ENCODE data around the gene SYT12.

The SYT12 gene

DNA sequence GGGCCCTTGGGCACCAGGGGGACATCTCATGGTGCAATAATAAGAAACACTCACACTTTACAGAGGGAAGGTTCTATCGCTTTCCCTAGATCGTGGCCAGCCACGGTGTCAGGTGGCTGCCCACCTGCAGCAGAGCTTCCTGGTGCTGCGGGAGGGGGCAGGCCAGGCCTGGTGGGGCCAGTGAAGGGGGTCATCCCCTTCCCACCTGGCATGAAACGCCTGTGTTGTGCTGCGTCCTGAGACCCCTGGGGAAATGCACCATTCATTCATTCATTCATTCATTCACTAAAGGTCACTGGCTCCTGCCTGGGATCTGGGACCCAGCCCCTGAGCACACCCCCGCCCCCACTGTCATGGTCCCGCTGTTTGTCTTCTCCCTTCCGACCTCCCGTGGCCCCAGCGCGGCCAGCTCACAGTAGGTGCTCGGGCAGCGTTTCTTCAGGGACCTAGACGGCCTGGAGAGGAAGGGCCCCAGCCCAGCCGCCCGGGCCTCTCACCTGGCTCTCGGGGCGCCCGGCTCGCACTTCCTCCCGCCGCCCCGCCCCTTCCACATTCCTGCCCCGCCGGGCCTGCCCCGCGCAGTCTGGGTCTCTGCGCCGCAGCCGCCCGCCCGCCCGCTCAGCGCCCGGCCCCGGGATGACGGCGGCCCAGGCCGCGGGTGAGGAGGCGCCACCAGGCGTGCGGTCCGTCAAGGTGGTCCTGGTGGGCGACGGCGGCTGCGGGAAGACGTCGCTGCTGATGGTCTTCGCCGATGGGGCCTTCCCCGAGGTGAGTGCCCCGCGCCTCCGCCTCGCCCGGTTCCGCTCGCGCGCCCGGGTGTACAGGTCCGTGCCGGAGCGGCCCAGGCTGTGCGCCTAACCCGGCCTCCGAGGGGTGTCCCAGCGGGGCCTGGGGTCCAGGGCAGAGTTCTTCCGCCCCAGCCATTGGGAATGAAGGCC, 33.6 kb downstream of the SYT12 start, which contains the start of gene RHOD:
TSS of gene RHOD (plus strand) at position 581 of the 938 bp plus-strand sequence. CDS start at position 637, 56 bp downstream.
- DNase-seq = no peak

DNA sequence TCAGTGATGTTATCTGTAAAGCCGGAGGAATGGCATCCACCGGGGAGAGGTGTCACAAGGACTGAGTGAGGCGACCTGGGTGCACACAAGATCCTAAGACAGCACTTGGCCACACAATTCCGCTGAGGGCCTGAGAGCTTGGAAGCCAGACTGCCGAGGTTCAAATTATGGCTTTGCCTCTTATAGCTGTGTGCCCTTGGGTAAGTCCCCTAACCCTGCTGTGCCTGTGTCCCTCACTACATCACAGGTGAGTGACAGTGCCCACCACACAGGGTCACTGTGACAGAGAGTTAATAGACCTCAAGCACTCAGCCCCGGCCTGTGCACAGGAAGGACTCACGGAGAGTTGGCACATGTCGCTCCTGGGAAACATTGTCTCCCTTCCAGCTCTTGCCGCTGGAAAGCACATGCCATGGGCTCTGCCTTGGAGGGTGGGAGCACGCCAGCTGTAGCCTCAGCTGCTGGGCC, 34.3 kb downstream of the SYT12 start:
- no peak for DNase-seq

DNA sequence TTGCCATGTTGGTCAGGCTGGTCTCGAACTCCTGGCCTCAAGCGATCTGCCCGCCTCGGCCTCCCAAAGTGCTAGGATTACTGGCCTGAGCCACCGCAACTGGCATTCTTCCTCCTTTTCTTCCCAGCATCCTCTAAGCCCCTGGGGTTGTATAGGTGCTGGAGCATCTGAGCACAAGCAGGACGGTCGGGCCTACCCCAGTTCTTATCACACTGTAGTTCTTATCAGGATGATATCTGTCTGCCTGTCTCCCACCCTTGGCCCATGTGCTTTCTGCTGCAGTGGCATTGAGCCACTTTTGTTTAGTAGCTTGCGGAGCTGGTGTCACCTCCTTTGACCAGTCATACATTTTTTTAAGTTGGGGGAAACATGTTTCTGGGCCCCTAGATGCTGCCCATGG, 35.6 kb downstream of the SYT12 start:
- DNase-seq = no peak

DNA sequence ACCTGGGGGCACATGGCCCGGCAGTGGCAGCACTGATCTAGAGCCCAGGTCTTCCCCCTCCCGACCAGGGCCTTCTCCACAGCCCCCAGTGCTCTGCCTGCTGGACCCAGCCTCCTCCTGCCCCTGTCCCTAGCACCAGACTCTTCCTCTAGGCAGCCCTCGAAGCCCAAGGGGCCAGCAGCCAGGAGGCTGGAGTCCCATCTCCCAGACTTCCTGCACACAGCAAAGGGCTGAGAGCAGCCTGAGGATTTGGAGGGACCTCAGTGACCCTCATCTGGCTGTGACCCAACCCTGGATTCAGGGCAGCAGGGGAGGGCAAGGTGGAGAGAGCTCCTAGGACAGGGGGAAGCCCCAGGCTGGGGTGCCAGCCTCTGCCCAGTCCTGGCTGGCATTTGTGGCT, 36.7 kb downstream of the SYT12 start:
- DNase-seq = no peak

DNA sequence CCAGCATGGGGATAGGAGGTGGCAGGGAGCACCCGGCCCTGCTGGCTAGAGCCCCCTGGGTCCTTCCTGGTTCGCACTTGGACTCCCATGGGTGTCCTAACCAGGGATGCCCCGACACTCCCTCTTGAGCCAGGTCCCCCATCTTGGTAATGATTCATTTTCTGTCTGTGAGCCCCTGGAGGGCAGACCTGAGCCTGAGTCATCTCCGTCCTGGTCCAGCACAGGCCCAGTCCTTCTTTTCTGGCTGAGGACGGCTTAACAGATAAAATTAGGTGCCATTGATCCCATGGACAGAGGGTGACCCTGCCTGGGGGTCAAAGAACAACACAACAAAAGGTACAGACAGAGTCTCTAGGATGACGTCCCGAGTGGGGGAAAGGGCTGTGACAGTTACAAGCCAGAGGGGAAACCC, 37.2 kb downstream of the SYT12 start:
- DNase-seq = no peak

DNA sequence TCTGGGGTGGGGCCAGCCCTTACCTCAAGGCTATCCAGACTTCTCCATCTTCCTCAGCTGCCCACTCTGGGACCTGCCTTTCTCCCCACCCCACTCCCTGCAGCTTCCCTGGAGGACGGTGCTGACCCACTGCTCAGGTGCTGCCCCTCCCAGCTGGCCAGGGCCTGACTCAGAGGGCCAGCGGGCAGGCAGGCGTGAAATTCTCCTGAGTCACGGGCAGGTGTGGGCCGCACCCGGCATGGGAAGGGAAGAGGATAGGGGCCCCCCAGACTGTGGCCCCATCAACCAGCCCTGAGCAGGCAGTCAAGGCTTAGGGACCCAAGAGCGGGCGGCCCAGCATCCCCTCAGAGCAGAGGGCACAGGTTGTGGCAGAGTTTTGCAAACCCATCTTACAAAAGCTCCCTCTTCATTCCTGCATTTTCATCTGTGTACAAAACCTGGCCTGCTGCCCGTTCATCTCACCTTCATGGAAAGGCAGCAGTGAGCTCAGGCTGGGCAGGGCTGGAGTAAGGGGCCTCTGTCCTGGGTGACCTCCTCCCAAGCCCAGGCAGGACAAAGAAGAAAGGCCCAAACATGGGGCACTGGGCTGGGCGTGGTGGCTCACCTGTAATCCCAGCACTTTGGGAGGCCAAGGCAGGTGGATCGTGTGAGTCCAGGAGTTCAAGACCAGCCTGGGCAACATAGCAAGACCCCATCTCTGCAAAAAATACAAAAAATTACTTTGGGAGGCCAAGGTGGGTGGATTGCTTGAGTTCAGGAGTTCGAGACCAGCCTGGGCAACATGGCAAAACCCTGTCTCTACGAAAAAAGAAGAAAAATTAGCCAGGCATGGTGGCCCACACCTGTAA, 39.8 kb downstream of the SYT12 start:
- no peak for DNase-seq

DNA sequence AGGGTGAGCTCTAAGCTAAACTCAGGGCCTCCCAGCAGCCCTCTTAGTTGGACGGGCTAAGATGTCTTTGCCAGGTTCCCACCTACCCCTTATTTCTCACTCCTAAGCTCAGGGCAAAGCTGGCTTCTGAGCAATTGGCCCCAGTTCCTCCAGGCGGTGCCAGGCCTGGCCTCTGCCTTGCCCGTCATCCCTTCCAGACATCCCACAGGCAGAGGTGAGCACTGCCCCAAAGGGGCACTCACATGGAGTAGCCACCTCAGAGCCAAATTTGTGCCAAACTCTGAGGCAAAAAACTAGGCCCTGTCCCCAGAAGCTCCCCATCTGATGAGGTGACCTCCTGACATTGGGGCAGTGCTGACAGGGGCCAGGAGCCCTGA, 43.4 kb downstream of the SYT12 start:
- no peak for DNase-seq

DNA sequence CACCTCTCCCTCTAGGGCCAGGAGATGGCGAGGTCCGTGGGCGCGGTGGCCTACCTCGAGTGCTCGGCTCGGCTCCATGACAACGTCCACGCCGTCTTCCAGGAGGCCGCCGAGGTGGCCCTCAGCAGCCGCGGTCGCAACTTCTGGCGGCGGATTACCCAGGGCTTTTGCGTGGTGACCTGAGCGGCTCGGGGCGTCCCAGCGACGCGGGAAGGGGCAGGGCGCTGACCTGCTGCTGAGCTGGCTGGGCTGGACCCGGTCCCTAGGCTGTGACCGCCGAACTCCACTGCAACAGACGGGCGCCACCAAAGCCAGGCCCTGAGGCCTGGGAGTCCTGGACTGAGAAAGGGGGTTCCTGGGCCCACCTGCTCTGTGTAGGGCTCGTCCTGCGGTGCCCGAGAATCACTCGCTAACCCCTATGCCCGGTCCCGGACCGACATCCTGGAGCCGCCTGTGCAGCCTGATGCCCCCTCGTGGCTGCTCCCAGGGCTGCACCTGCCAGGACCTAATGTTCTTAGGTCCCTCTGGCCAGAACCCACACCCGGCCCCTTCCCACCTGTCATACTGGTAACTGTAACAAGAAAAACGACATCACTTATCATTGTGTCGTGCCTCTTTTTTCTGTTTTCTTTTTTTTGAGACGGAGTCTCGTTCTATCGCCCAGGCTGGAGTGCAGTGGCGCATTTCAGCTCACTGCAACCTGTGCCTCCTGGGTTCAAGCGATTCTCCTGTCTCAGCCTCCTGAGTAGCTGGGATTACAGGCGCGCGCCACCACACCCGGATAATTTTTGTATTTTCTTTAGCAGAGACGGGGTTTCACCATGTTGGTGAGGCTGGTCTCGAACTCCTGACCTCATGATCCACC, 48.7 kb downstream of the SYT12 start:
- no peak for DNase-seq

DNA sequence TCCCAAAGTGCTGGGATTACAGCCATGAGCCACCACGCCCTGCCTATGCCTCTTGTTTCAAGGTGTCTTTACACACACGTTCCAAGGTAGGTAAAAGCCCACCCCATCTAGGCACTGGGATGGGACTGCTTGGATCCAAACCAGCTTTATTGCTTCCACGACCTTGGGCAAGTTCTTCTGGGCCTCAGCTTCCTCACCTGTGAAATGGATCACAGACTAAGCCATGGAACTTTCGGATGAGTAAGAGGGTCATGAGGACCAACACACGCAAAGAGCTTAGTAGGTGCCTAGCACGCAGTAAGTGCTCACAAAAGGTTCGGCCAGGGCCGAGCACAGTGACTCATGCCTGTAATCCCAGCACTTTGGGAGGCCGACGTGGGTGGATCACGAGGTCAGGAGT, 49.4 kb downstream of the SYT12 start:
- DNase-seq = no peak

DNA sequence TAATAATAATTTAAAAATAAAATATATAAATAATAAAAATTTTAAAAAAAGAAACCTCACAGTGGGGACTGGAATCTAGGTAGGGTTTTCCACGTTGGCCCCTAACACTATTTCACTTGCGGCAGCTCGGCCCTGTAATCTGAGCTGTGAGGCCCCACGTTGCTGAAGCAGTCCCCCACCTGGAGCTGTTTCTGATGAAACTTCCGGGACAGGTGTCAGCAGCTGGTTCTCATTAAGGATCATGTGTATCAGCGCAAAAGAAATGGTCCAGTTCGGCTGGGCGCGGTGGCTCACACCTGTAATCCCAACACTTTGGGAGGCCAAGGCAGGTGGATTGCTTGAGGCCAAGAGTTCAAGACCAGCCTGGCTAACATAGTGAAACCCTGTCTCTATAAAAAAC, 51.0 kb downstream of the SYT12 start:
- DNase-seq = no peak

DNA sequence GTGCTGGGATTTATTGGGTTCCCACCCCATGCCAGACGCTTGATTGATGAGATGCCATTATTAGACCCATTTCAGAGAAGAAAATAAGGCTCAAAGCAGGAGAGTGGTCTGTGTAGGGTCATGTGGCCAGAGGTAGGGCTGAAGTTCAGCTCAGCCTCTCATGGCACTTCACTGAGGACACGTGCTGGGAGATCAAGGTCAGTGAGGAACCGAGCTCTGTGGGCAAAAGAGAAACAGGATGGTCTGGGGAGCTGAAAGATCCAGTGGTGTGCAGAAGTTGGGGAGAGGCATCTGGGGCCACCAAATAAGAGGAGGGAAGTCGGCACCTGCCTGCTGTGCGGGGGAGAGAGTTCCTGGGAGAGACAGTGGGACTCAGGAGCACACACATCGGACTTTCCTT, 53.3 kb downstream of the SYT12 start:
- no peak for DNase-seq

DNA sequence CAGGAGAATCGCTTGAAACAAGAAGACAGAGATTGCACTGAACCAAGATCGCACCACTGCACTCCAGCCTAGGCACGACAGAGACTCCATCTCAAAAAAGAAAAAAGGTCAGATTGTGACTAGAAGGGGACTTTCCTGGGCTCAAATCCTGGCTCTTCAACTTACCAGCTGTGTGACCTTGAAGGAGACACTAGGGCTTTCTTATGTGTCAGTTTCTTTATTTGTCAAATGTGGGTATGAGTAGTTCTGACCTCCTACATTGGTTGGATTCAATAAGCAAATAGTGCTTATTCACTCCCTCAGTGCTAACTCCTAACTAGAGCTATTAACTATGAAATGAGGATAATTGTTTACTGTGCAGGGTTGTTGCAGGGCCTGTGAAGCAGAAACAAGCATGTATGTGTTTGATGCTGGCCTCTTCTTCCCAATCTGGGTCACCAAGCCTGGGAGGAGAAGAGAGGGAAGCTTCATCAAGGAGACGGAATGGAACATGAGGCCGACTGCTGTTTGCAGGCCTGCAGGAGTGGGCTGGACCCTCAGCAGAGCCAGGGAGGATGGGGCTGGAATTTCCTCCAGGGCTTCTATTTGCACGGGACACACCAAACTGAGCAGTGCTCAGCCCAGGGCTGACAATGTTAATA, 56.3 kb downstream of the SYT12 start:
- DNase-seq = no peak

DNA sequence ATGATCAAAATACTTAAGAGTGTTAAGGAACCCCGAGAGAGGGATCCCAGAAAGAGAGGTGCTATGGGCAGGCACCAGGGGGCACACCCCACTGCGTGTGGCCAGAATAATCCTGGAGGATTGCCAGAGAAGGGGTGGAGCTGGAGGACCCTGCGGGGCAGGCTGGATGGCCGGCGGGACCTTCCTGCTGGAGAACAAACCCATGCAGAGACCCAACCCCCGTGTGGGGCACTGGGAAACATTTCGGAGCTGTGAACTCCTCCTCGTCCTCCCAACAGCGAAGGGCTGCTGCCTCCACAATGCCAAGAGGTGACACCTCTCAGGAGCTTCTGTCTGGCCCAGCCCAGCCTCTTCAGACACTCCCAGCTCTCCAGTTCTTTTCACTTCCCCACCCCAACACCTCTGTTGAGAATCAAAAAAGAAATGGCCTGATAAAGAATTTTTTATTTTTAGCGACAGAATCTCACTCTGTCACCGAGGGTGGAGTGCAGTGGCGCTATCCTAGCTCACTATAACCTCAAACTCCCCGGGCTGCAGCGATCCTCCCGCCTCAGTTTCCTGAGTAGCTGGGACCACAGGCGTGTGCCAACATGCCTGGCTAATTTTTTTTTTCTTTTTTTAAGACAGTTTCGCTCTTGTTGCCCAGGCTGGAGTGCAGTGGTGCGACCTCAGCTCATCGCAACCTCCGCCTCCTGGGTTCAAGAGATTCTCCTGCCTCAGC, 59.3 kb downstream of the SYT12 start:
- DNase-seq = no peak

DNA sequence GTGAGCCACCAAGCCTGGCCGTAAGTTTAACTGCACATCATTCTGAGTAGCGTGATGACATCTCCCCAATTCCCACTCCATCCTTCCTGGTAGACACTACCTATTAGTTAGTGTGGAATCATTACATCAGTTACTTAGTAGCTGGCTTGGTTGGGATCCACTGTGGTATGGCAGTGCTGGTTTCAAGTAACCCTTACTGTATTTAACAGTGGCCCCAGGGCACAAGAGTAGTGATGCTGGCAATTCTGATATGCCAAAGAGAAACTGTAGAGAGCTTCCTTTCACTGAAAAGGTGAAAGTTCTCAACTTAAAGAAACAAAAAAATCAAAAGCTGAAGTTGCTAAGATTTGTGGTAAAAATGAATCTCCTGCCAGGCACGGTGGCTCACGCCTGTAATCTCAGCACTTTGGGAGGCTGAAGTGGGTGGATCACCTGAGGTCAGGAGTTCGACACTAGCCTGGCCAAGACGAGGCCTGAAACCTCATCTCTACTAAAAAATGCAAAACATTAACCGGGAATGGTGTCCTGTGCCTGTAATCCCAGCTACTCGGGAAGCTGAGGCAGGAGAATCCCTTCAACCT, 60.9 kb downstream of the SYT12 start:
- no peak for DNase-seq

DNA sequence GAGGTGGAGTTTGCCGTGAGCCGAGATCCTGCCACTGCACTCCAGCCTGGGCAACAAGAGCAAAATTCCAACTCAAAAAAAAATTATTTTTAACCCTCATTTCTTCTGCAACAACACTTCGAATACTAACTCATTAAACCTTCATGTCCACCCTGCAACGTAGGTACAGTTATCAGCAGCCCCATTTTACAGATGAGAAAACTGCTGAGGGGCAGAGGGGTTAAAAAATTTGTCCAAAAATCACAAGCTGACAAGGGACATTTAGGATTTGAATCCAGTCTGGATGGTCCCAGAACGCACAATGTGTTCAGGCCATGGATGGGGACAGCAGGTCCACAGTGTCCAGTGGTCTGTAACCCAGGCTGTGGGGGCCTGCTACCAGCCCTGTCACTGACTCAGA, 62.7 kb downstream of the SYT12 start:
- no peak for DNase-seq

DNA sequence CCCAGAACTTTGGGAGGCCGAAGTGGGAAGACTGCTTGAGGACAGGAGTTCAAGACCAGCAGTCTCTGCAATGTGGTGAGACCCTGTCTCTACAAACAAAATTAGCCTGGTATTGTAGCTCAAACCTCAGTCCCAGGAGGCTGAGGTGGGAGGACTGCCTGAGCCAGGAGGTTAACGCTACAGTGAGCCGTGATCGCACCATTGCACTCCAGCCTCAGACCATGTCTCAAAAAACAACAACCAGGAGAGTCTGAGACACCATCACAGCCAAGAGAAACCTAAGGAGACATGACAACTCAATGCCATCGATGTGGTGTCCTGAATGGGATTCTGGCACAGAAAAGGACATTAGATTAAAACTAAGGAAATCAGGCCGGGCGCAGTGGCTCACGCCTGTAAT, 67.8 kb downstream of the SYT12 start:
- no peak for DNase-seq

DNA sequence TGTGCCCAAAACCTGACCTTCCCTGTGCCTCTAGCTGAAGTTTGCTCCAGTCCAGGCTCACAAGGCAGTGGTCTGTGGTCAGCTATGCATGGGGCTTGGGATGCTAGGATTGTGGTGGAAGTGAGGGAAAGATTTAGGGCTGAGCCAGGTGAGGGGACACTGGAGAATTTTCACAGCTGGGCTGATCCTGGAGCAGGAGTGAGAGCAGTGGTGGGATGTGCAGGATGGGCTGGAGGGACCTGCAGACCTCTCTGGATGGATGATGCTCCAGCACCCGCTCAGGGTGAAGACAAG, 72.2 kb downstream of the SYT12 start:
- DNase-seq = no peak

DNA sequence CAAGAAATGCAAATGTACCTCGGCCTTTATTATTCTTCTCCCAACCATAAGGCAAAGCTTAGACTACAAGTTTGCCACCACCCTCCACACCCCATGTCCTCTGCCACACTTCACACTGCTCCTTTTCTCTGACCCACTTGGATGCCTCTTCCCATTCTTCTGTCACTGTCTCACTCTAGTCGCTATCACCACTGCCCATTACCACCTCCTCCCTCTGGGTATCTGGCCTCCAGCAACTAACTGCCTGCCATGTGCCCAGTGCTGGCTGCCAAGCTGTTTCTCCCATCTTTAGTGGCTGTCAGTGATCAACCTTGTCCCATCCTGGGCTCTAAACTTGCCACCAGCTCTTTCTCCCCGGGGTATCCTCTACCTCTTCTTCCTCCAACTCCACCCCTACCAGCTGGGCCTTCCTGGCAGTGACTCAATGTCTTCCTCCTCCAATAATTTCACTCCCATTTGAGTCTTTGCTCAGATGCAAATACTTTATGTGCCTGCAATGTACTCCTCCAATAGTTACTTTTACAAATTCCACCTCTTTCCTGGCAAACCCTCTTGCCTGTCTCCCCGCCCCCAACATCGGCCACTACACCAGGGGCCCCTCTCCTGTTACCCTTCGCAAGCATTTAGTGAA, 76.0 kb downstream of the SYT12 start:
- DNase-seq = no peak

DNA sequence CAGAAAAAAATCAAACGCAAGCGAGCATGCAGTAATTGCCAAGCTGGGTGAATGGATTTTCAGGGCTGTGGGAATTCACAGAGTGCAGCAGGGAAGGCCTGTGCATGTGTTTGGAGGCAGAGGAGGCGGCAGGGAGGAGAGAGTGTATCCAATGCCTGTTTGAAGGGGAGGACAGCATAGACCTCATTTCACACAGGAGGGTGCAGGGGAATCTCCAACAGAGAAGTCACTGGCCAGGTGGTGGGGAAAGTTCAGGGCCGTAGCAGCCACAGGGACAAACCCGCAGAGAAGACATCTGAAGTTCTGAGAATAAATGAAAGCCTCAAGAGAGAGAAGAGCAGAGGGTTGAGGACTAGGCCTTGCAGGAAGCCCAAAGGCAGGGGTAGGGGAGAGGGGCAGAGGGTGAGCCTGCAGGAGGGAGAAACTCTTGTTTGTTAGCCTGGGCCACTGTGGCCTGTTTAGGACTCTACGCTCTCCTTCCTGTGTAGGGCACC, 76.9 kb downstream of the SYT12 start:
- DNase-seq = no peak
